Suprapubic skin (tissue), 4 donors: ENCODE results near the gene POLR3F.

Experiments used
- EP300 ChIP-seq: sonication (generic); formaldehyde crosslinking; IDR thresholded peaks from one replicate; pipeline ENCODE4 v1.6.1; 2017; ENCODE audit warnings: antibody characterized with exemption
- POLR2AphosphoS5 ChIP-seq, 3 donors: sonication (generic); formaldehyde crosslinking; IDR thresholded peaks; one replicate each; pipeline ENCODE4 v1.6.1; 2017; ENCODE audit warnings: antibody characterized with exemption in 3 of 3

DNA sequence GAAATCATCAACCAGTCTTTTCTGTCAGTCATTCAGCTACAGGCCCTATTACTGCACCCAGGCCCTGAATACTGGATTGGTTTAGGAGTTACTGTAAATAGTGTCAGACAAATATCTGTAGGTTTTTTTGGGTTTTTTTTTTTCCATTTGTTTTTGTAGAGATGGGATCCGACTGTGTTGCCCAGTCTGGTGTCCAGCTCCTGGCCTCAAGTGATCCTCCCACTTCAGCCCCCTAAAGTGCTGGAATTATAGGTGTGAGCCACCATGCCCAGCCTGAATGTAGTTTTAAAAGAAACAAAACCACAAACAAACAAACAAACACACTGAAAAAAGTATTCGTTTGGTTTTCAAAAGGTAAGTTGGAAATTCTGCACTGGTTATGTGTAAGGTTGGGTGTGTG is 40.0 kb upstream of the POLR3F start:
- no peak for TF ChIP-seq POLR2AphosphoS5 (IDR thresholded peaks at IDR 0.05)
- TF ChIP-seq EP300, result no peak
